ENCODE measurements around the gene KCNG2. TPM values are rescaled to one million over a fixed set of nuclear protein-coding genes. Genes with fewer than 3 reads are reported as not detected.

The KCNG2 gene
- total and polyA plus RNA-seq, 9 of the 15 experiments (the other 6 are each of a cell fraction or from before 2014, with no cell fraction given) = not detected

DNA sequence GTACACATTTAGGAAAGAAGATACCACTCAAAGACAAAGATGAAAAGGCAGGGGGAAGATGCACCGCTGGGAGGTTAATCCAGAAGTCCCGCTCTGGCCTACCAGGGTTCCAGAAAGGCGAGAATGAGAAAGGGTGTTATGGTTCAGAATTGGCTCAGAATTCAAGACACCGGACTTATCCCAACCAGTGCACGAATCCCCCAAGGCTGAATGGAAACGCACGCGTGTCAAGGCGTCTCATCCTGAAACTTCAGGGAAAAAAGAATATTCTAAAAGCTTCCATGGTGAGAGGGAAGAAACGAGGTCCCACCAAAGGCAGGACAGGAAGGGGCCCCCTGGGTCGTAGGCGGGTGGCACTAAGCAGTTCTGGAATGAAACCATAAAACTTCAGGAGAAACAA lies 81.8 kb downstream of the KCNG2 start (continued):
- TF ChIP-seq, protein P1, sequence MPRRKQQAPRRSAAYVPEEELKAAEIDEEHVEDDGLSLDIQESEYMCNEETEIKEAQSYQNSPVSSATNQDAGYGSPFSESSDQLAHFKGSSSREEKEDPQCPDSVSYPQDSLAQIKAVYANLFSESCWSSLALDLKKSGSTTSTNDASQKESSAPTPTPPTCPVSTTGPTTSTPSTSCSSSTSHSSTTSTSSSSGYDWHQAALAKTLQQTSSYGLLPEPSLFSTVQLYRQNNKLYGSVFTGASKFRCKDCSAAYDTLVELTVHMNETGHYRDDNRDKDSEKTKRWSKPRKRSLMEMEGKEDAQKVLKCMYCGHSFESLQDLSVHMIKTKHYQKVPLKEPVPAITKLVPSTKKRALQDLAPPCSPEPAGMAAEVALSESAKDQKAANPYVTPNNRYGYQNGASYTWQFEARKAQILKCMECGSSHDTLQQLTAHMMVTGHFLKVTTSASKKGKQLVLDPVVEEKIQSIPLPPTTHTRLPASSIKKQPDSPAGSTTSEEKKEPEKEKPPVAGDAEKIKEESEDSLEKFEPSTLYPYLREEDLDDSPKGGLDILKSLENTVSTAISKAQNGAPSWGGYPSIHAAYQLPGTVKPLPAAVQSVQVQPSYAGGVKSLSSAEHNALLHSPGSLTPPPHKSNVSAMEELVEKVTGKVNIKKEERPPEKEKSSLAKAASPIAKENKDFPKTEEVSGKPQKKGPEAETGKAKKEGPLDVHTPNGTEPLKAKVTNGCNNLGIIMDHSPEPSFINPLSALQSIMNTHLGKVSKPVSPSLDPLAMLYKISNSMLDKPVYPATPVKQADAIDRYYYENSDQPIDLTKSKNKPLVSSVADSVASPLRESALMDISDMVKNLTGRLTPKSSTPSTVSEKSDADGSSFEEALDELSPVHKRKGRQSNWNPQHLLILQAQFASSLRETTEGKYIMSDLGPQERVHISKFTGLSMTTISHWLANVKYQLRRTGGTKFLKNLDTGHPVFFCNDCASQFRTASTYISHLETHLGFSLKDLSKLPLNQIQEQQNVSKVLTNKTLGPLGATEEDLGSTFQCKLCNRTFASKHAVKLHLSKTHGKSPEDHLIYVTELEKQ (CRISPR knock-in tag; IDR thresholded peaks at IDR 0.05) = no peak
- TF ChIP-seq CBX3 (IDR thresholded peaks at IDR 0.05; ENCODE audit: borderline replicate concordance in 1 of 2, low read length in 2 of 2) (no peak), PHF21A (IDR thresholded peaks at IDR 0.05; ENCODE audit: borderline replicate concordance, low read depth) (no peak), CBFB (CRISPR knock-in tag; IDR thresholded peaks at IDR 0.05) (no peak), HEY1 (CRISPR knock-in tag; IDR thresholded peaks at IDR 0.05; ENCODE audit: borderline replicate concordance) (no peak), ESRRB (CRISPR knock-in tag; IDR thresholded peaks at IDR 0.05; ENCODE audit: borderline replicate concordance) (no peak)
- TF ChIP-seq, protein P2, sequence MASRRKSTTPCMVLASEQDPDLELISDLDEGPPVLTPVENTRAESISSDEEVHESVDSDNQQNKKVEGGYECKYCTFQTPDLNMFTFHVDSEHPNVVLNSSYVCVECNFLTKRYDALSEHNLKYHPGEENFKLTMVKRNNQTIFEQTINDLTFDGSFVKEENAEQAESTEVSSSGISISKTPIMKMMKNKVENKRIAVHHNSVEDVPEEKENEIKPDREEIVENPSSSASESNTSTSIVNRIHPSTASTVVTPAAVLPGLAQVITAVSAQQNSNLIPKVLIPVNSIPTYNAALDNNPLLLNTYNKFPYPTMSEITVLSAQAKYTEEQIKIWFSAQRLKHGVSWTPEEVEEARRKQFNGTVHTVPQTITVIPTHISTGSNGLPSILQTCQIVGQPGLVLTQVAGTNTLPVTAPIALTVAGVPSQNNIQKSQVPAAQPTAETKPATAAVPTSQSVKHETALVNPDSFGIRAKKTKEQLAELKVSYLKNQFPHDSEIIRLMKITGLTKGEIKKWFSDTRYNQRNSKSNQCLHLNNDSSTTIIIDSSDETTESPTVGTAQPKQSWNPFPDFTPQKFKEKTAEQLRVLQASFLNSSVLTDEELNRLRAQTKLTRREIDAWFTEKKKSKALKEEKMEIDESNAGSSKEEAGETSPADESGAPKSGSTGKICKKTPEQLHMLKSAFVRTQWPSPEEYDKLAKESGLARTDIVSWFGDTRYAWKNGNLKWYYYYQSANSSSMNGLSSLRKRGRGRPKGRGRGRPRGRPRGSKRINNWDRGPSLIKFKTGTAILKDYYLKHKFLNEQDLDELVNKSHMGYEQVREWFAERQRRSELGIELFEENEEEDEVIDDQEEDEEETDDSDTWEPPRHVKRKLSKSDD (conservative IDR thresholded peaks at IDR 0.05; ENCODE audit: low read length) = no peak

All from K562 (cell line).